Measurements from ENCODE around the gene PKP1.

Gene PKP1

DNA sequence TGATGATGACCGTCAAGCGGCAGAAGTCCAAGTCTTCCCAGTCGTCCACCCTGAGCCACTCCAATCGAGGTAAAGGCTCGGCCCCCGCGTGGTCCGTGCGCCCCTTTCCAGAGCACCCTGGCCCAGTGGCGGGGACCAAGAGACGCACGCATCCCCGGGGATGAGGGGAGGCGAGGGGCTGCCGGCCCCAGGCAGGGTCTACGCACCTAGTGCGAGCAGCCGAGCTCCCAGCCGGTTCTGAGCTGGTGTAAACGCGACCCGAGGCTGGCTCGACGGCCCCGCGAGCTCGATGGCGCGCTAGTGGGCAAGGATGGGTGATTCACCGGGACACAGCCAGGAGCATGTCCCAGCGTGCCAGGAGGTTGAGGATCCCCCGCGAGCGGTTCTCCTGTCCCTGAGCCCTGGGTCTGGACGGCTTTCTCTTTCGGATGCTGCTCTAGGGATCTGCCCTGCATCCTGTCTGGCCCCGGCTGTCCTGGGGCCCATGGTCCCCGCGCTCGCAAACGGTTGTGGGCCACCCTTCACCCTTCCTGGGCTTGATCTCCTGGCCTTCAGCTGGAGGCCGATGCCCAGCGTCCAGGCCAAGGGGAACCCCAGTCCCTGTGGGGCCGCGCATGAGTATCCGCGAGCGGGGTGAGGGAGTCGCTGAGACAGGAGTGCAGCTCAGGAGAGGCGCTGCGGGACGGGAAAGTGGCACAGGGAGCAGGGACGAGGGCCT lies 689 bp downstream of the PKP1 start:
- no peak for DNase-seq

DNA sequence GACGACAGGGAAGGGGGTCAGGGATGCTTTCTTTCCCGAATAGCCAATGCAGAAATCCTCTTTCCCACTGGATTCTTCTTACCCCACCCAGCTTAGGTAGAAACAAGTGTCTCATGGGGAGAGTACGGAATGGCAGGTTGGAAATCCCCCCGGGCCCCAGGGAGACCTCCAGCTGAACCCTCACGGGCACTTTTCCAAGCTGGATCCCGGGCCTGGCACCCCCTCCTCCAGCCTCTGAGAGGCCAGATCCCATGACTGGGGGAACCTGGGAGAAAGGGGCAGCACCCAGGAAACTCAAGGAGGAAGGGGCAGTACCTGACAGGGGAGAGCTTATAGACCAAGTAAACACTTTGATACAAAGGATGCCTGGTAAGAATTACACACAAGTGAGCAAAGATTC lies 1.3 kb downstream of the PKP1 start:
- DNase-seq, result no peak

DNA sequence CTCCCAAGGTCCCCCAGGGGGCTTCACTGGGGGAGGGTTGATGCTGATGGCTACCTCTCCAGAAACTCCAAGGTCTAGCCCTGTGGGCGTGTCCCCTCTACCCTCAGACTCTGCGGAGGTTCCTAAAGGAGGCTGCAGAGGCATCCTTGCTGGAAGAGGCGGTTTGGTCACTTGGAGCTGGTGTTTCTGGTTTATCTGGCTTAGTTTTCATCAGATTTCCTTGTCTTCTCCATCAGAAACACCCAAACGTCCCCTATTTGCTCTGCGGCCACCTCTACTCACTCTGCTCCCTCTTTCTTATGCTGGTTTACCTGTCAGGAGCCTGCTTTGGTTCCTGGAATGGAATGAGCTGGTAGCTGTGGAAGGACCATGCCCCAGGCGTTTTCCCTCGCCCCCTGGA lies 2.5 kb downstream of the PKP1 start:
- no peak for DNase-seq

GRCh38 chr1:201286445-201286844 lies 3.1 kb downstream of the PKP1 start:
- no peak for DNase-seq

DNA sequence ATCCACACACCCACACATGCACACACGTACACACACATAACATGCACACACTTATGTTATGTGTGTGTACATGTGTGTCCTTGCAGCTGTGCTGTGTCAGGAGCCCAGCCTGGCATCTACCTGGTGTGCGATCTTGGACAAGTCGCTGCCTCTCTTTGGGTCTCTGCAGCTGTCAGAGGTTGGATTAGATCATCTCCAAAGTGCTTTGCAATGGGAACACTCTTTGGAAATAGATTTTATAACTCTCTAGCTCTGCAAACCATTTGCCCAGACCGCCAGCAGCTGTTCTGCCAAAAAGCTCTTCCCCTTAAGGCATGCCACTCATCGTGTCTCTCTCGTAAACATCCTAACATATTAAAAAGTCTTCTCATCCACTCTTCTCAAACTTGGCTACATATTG lies 4.7 kb downstream of the PKP1 start:
- no peak for DNase-seq

DNA sequence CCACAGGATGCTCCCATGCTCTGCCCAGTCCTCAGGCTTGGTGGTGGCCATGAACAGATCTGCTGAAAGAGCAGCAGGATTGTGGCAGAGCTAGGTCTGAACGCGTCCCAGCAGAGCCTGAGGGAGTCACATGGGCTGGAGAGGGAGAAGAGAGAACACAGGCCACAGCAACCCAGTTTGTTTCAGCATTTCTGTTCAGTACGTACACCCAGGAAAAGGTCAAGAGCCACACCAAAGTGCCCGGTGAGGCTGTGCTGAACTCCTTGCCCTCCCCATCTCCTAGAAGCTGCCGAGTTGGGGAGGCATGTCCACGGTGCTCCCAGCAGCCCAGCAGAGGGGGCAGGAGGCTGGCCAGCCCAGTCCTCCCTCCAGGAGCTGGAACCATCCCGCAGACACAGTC lies 5.5 kb downstream of the PKP1 start:
- DNase-seq, result no peak

DNA sequence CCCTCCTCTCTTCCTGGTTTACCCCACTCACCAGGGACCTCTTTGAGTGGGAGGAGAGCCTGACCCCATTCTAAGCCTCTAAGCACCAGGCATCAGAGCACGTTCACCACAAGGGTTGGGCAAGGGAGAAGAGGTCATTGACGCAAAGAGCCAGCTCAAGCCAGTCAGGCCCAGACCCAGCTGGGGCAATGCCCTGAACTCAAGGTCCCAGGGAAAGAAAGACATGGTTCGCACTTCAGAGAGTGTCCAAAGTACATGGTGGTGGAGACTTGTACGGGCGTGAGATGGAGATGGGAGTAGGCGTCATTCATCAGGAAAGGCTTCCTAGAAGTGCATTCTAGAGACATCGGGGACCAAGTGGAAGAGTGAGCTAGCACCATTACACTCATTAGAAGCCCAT lies 7.2 kb downstream of the PKP1 start:
- DNase-seq, result no peak

DNA sequence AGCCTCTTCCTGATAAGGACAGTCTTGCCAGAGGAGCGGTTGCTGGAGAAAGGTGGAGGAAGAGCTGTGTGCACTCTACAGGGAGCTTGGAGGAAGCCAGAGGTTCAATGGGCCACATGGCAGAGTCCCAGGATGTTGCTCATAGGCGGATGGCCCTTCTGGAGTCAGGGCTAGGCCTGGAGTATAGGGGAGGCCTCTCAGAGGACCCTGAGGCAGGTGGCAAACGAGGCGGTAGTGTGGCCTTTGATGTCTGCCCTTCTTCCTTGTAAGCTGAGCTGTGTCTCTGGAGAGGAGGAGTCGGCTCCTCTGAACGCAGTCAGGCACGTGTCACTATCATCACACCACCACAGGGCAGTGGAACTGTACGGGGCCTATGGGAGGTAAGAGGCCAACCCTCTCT lies 8.6 kb downstream of the PKP1 start:
- no peak for DNase-seq

GRCh38 chr1:201294876-201295275 lies 11.6 kb downstream of the PKP1 start:
- no peak for DNase-seq

DNA sequence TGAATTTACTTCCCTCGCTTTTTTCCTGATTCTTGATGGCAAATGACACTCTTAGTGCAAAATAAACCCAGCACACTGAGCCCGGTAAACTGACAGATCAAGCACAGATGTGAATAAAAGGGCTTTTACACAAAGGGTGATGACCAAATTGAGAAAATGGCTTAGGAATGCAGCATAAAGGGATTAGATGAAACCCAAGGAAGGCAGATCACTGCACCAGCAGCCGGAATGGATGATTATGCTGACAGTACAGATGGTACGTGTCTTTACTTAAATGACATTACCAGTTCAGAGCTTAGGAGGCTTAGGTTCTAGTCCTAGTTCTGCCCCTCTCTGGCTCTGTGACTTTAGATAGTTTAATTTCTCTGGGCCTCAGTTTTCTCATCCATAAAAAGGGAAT lies 12.0 kb downstream of the PKP1 start:
- DNase-seq, result no peak

DNA sequence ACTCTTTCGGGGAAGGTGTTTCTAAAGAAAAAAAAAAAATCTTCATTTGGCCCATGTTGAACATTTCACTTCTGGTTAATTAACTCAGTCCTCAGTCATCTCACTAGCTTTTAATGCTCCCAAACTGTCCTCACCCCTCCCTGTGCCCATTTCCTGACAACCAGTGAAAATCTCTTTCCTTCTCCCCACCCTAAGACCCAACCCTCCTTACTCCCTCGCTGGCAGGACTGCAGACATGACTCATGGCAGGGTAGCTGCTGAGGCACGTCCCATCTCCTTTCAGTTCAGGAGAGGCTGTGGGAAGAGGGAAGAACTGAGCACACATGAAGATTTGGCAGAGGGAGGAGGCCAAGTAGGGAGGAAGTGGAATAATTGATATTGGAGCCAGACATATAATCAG lies 12.6 kb downstream of the PKP1 start:
- DNase-seq, result no peak

GRCh38 chr1:201296352-201296751 lies 13.0 kb downstream of the PKP1 start:
- no peak for DNase-seq

DNA sequence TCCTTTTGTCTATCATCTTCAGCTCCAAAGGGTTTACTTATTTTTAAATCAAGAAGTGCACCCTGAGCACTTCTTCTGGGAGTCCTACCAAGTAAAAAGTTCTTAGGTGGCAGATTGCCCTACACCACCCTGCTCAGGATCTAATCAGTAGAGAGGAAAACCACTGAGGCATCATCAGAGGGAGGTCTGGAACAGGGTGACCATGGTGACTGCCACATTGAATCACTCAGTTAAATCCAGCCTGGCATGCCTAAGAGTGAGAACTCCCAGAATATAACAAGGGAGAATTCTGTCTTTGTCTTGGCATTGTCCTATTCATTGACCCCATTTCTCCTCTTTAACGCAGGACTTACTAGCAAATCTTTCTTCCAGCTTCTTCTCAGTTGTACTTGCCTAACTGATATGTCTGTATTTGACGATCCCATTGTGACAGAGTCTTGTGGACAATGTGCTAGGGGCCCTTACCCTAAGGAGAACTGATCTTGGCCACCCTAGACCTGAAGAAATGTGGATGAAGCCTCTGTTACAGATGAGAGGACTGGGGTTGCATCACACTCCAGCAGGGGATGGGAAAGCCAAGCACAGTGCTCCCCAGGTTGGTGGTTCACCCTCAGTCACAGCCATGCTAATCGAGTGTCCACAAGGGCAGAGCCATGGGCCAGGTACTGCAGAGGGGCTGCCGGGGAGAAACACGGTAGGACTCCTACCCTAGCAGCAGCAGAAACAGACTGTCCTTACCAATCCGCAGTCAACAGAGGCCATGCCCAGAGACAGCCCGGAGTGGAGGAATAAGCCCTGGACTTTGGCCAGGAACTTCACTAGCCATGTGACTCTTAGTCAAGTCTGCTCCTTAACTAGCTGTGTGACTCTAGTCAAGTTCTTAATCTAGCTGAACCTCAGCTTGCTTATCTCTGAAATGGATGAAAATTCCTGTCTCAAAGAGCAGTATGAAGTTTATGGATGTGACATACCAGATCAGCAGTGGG lies 15.4 kb downstream of the PKP1 start:
- DNase-seq, result no peak

DNA sequence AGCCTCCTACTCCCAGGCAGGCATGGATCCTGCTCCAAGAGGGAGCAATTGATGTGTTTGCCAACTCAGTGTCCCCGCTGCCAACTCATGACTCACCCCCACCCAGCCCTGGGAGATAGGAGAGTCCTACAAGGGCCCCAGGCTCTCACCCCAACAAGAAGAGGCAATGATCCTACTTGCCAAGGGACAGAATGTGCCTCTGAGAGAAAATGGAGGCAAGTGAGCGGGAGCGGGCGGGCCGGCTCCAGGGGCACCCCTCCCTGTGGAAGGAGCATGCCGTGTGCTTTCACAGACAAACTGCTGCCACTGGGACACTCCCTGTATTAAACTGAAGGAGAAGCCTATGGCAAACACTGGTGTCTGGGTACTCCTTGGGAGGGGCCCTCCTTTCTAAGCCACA lies 16.7 kb downstream of the PKP1 start:
- no peak for DNase-seq

- DNase-seq, result no peak
These were observed 17.3 kb downstream of the PKP1 start for GRCh38 chr1:201300641-201301040.

DNA sequence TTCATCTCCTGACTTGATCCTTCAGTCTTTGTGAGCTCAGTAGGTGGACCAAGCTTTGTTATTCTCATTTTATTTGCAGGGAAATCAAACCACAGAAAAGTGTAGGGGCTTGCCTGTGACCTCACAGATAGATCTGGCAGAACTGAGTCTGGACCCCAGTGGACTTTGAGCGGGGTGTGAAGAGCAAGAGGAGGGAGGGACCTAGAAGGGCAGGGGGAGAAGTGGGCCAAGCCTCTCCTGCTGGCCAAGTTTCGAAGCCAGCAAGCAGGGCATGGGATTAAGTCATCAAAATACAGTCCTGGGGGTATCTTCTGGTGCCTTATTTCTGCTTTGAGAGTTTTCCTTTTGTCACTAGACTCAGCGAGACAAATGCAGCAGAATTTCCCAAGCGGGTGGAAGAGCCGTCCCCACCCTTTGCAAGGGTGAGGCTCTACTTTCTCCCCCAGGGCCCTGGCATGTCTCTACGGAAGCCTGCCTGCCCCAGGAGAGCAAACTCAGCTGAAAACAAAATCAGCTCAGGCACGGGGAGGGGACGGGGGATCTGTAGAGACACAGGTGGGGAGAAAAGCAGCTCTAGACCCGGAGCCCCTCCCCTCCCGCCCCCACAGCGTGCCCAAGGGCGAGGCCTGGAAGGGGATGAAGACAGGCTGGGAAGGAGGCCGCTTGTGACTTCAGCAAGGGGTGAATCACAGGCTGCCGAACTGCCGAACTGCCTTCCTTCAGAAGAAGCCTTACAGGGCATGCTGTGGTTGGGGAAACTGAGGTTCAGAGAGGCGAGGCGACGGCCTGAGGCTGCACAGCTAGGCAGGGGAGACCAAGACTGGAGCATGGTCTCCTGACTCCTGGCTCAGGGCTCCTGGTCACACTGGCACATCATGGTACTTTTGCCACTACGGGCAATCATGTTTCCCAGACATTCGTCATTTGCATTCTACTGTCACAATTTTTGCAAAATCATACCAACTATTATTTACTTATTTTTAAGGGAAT lies 19.2 kb downstream of the PKP1 start:
- no peak for DNase-seq

DNA sequence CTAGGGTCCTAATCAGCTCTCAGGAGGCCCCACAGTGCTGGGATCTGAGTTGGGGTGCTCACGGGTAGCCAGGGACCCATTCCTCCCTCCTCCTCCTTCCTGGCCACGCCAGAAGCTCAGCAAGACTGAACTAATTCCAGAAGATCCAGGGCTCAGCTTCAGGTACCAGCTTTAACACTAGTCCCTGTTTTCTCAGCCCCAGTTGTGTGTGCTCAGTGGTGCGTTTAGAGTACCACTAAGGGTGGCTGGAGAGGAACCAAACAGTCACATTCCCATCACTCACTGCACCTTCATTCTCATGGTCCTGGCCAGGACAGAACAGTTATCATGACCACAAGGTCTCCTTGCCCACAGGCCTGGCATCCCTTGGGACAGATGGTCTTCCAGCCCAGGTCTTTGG lies 20.8 kb downstream of the PKP1 start:
- DNase-seq, result no peak

- DNase-seq, result no peak
These were observed 22.5 kb downstream of the PKP1 start for GRCh38 chr1:201305815-201306214.

DNA sequence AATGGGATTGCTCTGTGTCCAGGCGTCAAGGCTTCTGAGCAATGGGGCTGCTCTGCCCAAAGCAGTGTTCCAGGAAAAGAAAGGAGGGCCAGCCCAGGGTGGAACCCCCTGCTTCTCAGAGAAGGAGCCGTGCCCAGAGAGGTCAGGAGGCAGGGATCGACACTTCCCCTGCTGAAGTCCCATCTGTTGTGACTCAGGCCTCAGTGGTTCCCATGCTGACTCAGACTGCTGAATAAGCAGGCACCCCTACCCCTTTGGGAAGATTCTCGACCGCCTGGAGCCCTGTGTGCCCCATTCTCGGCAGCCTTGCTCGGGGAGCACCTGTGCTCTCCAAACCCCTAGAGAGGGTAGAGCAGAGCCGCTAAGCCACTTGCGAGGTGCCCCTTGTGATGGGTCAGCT lies 23.9 kb downstream of the PKP1 start:
- no peak for DNase-seq

DNA sequence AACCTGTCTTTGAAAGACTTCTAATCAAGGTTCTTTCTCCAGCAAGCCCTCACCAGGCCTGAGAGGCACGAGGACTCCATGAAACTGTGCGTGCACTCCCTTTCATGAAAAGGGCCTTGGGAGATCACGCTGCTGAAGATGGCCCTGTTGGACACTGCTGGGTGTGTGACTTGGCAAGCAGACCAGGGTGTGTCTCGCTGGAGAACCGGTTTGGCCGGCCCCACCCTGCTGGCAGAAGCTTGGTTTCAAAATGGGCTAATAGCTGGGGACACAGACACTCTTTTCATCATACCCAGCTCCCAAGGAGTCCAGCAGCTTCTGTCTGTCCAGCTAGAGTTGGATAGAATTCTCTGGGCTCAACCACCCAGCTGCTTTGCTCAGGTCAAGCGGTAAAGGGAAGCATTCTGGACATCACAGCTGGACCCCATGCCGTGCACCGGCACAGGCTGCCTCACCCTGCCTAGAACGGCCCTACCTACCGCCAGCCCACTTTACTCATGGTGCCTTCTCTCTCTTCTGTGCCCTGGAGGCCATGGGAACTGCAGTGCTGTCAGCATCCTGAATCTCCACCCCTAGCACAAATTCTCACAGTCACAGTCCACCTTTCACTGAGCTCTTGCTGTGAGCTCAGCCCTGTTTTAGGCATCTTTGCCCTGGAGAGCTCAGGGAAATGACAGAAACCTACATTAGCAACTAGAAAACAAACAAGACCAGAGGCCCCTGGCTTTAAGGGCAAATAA lies 24.6 kb downstream of the PKP1 start:
- no peak for DNase-seq

- no peak for DNase-seq
These were observed 26.1 kb downstream of the PKP1 start for GRCh38 chr1:201309416-201309815.

DNA sequence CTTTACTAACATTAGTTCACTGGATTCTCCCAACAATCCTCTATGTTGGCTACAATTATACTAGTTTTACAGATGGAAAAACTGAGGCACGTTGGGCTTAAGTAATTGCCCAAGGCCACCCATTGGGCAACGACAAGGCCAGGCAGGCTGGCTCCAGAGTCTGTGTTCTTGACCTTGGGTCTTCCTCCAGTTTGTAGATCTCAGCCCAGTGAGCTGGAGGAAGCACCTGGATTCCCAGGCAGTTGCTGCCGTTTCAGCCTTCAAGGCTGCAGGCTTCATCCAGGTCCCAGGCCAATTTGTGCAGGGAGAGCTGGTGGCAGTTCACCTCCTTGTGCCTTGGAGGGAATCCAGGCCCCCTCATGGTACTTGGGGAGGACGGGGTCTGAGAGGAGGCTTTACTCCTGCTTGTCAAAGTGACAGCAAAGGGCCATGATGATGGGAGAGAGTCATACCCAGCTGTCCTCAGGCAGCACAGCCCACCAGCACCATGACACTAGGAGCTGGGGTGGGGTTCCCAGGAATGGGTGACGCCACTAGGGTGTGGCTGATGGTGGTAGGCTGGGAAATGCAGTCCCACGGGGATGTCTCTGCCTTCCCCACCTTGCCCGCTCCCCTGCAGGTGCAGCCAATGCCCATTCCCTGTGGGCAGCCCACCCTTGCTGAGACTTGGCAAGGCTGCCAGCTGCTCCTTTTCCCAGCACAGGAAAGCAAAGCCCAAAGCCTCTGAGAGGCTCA lies 27.1 kb downstream of the PKP1 start:
- DNase-seq, result no peak

Data from stimulated activated naive CD4-positive, alpha-beta T cell treated with Interleukin-2 at 50 U/mL for 16 hours (primary cell).